Measurements from ENCODE around the gene ANKRD34A.

- TF ChIP-seq CTCF (IDR thresholded peaks at IDR 0.05) (no peak), POLR2A (IDR thresholded peaks at IDR 0.05) (no peak), POLR2AphosphoS5 (IDR thresholded peaks at IDR 0.05) (no peak)
Measured at GRCh38 chr1:145983960-145984830, 19.8 kb upstream of the ANKRD34A start.

Data from breast epithelium (tissue), 3 donors.